ENCODE measurements around the gene CNOT11.
A peak's percentile ranks its signal among the peaks of the same experiment; 100 is the strongest.

The CNOT11 gene

DNA sequence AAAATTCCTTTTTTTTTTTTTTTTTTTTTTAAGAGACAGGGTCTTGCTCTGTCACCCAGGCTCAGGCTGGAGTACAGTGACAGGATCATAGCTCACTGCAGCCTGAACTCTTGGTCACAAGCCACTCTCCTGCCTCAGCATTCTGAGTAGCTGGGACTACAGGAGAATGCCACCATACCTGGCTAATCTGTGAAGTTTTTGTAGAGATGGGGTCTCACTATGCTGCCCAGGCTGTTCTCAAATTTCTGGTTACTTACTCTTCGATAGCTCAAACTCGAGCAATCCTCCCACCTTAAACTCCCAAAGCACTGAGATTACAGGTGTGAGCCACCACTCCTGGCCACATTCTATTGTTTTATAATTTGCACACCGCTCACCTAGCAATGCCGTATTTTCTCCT lies 28.8 kb downstream of the CNOT11 start:
- no peak for DNase-seq

DNA sequence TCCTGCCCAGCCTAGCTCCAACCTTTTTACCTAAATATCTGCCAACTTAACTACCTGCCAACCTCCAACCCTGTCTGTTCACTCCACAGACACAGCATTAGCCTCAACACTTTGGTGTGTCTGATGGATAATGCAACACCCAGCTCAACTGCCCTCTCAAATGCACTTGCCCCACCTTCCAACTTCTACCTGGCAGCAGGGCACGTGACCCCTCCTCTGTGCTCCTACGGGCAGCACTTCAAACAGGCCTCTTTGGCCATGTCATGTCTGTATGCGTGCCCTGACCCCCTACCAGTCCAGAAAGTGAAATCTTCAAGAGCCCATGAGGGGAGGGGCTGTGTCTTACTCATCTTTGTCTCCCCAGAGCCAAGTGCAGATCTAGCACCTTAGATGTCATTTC lies 30.3 kb downstream of the CNOT11 start:
- no peak for DNase-seq

DNA sequence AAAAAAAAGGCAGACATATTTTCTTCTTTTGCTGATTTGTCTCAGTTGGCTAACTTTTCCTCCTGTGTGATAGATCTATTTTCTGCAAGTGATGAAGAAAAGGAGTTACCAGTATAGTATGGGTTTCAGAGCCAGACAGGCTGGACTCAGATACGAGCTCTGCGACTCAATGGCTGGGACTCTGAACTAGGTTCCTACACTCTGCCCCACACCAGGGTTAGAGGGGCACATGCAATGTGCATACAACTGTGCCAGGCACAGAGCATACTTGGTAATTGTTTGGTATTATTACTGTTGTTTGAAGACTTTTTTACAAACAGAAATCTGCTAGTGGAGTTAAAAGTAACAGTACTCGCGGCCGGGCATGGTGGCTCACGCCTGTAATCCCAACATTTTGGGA lies 34.0 kb downstream of the CNOT11 start:
- DNase-seq = no peak

DNA sequence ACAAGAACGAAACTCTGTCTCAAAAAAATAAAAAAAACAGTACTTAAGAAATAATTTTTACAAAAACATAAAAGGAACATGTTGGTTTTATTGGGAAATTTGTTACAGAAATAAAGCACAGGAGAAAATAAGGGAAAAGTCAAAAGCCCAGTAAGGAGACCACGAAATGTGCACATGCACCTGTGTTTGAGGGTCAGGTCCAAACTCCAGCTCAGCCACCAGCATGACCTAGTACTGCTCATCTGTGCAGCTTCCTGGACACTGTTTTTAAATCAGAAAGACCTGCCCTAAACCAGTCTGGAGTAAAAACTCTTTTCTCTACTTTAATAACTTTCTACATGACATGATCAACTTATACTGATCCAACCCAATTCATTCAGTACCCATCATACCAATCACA lies 34.6 kb downstream of the CNOT11 start:
- no peak for DNase-seq

DNA sequence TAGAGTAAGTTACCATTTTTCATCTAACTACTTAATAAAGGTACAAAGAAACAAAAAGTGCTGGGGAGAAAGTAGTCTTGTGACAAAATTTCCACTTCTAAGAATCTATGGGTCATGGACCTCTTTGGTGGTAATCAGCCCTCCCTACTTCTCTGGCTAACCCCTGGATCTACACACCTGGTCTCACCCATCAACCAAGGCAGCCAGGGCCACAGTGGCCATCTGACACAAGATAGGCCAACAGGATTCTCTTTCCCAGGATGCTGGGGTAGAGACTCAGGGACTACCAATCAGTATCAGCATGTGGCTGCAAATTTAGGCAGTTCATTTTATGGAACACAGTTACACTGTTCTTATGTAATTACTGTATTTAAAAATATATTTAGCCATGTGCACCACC lies 38.0 kb downstream of the CNOT11 start:
- no peak for DNase-seq

DNA sequence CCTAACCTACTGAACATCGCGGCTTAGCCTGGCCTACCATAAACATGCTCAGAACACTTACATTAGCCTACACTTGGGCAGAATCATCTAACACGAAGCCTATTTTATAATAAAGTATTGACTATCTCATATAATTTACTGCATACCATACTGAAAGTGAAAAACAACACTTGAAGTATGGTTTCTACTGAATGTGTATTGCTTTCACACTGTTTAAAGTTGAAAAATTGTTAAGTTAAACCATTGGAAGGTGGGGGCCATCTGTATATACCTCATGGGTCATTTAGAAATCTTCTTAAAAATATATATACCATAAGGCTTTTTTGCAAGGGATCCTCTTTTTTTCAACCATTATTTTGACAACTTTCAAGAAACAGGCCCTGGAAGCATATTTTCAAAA lies 39.3 kb downstream of the CNOT11 start:
- DNase-seq = no peak

DNA sequence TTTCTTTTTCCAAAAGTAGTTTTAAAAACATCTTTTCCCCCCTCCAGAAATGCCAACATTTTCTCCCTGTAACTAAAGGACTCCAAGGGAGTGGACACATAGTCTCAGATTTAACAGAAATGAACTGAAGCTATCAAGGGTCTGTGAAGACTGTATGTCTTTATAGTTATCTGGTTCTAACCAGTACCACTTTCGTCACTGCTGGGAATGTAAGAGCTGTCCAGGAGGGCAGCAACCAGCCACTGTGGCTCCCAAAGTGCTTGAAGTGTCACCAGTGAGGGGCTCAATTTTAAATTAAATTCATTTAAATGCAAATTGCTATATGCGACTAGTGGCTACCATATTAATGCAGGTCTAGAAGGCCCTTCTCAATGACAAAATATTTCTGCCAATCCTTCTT lies 40.9 kb downstream of the CNOT11 start:
- DNase-seq = no peak

DNA sequence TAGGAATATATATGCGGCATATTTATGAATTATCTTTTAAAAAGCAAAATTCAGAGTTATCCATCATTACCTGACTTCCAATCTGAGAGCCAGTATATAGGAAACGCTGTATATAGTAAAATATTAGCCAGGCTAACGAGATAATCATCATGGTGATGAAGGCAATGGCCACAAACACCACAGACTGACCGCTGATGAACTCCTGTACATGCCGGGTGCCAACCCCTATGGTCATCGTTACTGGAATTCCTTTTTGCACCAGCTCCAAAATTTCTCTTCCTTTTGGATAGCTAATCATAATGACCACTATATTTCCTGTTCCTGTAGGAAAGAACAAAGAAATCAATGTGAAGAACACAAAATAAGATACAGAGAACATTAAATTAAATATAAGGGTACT lies 42.2 kb downstream of the CNOT11 start:
- DNase-seq = no peak

DNA sequence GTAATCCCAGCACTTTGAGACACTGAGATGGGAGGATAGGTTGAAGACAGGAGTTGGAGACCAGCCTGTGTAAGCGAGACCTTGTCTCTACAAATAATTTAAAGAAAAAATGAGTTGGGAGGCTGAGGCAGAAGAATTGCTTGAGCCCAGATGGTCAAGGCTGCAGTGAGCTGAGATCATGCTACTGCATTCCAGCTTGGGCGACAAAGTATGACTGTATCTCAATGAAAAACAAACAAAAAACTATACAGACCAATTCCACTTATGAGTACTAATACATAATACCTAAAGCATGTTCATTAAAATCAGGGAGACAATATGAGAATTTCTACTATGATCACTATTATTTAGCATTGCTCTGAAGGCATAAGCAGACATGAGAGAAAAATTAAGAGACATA lies 43.2 kb downstream of the CNOT11 start:
- DNase-seq = no peak

DNA sequence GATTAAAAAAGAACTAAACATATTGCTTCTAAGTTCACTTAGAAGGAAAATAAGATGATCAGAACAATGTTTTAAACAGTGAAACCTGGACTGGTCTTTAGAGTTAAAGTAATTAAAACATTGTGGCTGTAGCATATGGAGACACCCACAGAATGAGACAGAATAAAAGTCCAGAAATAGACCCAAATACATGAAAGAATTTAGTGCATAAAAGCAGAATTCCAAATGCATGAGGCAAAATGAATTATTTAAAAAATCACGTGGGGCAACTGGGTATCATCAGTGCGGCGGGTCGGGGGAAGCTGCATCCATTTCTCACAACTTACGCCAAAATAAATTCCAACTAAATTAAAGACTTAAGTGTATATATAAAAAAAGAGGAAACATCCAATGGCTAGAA lies 43.7 kb downstream of the CNOT11 start:
- no peak for DNase-seq

DNA sequence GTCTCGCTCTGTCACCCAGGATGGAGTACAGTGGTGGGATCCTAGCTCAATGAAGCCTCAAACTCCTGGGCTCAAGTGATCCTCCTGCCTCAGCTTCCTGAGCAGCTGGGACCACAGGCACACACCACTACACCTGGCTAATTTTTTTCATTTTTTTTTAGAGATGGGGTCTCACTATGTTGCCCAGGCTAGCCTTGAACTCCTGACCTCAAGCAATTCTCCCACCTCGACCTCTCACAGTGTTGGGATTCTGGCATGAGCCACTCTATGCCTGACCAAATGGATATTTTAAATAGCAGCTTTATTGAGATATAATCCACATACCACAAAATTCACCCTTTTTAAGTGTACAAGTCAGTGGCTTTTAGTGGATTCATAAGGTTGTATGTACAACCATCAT lies 44.7 kb downstream of the CNOT11 start:
- DNase-seq = no peak

DNA sequence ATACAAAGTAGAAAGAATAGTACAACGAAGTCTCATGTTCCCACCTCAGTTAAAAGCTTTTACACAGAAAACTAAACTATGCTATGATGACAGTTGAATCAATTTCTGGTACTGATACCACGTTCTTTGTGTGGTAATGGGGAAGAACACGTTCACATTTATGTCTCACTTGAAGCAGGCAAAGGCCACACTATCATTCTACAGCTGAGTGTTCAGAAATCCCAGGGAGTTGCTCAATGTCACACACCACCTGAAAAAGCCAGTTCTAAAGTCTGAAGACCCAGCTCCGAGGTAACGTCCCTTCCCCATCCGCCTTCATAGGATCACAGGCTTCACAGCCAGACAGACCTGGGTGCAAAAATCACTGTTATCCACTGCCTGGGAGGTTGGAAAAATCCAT lies 46.9 kb downstream of the CNOT11 start:
- no peak for DNase-seq

DNA sequence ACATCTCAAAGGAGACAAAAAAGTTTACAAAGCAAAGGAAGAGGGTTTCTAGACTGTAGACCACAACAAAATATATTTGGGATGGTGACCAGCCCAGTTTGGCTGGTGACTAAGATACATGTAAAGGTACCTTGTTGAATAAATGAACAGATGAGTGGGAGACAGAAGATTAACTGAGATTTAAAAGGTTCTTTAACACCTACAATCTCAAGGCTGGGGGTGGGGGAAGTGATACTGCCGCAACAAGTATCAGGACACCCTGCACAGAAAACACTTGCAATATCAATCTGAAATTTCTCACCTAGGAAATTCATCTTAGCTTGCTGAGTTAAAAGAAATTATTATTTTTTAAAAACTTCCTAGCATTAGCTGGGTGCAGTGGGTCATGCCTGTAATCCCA lies 47.5 kb downstream of the CNOT11 start:
- no peak for DNase-seq

DNA sequence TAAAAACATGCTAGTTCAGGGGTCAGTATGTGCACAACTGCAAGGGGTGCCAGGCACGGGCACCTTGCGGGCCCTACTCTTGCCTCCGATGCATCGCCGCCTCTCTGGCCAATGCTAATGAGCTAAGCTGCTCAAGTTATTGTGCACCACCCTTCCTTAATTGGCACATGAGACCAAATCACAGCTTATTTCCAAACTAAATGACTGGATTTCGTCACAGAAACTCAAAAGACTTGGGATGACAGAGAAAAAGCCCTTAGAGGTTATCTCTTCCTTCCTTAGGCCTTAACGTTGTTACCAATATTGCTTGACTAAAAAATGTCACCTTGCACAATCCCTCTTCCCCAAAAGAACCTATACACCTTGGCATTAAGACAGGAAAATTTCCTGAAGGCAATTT lies 48.1 kb downstream of the CNOT11 start:
- no peak for DNase-seq

DNA sequence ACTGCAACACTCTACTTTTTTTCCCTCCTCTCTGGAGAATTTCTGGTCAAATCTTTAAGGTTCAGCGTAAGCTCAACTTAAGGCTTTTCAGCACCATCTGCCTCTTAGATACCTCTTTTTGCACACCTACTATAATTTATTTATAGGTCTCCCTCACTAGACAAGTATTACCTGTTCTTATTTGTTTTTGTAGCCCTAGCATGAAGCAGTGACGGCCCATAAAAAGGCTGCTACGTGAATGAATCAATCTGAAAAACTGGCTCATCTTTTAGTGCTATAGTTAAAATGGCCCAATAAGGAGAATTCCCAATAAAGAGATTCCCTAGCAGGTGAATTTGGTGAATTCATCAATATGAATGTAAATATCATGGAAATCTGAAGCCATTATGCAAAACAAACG lies 49.3 kb downstream of the CNOT11 start:
- no peak for DNase-seq

DNA sequence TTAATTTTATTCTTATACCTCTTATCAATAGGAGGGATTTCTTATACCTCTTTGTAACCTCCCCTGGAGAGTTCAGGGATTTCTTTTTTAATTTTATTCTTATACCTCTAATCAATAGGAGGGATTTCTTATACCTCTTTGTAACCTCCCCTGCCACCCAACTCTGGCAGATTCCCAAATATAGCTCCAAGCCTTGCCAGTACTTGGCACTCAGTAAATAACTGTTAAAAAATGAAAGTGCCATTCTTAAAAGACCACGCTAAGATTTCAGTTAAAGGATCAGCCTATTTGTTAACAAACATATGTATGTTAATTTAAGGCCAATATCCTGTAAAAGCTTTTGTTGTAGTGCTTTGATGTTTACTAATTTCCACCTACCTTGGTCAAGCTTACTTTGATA lies 51.0 kb downstream of the CNOT11 start:
- no peak for DNase-seq

DNA sequence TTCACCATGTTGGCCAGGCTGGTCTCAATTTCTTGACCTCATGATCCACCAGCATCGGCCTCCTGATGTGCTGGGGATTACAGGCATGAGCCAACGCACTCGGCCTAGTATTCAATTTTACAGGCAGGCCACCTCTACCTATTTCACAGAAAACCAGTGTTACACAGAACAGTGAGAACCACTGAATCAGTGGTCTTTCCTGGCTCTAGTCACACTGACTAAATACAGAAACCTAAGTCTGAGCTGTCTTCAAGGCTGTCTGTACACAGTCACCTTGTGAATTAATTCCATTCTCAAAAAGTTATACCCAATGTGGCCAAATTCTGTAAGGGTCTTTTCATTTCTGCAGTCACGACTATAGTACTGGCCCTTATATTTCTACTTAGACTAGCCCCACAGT lies 52.3 kb downstream of the CNOT11 start:
- DNase-seq = no peak

DNA sequence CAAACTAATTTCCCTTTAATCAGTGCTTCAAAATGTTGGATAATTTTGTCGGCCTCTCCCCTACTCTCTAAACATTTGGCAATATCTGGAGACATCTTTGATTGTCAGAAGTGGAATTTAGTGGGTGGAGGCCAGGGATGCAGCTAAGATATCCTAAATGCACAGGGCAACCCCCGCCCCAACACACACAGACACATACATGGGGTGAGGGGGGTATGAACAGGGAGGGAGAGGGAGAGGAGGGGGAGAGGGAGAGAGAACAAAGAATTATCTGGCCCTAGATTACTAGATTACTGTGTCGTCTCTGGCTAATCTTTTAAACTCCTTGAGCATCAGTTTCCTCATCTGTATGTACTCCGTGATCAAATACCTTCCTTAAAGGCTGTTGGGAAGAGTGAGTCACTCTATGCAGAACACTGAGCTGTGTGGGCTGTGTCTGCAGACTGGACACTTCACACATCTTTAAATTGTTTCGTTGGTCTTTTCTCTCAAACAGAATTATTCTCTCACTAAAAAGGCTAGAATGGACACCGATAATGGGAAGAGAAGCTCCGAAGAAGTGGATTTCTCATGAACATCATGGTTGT lies 52.9 kb downstream of the CNOT11 start:
- no peak for DNase-seq

DNA sequence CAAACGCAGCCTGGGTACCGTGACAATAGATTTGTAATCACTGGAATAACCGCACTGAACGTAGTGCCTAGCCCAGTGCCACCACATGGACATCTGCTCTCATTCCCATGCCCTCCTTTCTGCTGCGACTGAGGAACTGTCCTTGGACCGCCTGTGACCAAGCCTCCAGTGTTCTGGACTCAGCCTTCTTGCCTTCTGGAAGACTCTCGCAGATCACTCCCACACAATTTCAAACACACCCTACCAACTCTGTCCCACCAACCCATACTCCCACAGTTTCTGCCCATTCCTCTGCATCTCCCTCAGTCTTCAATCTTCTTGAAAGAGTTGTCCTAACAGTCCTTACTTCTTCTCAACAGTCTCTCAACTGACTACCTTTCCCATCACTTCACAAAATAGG lies 53.7 kb downstream of the CNOT11 start:
- DNase-seq = peak in 1 of 5 donors; percentile 17

DNA sequence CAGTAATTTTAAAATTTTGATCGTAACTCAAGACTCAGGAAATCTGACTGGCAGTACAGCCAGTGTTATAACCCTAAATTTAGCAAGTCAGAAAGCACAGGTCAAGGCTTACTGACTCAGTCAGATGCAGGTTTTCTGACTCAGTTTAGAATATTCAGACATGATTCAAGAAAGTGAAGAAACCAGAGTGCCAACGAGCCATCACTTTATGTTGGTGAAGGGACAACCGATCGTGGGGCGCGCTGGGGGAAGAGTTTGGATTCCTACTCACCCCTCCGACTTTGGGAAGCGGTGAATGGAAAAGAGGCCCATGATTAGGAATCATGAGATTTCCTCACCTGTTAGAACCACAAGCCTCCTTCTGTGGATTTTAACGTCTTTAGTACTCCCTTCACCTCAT lies 54.8 kb downstream of the CNOT11 start:
- DNase-seq = peak in 1 of 5 donors; percentile 23

DNA sequence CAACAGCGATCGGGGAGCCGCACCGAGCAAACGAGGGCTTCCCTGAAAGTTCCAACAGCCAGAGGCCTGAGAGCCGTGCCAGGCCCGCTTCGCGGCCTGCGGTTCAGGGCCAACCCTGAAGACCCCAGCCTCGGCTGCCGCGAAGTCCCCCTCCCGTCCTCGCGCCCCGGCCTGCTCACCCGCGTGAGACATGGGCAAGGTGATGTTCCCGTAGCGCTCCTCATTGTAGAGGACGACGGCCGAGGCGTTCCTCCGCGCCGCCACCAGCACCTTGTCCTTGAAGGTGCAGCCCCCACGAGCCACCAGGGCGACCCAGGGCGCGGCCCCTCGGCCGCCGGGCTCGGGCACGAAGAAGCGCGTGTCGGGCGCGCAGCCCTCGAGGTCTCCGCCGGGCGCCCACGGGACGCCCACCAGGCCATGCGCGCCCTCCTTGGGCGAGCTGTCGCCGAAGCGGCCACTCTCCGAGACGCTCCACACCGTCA lies 55.3 kb downstream of the CNOT11 start:
- peak in 3 of 5 donors; percentile 12 to 38 (median 17) for DNase-seq

DNA sequence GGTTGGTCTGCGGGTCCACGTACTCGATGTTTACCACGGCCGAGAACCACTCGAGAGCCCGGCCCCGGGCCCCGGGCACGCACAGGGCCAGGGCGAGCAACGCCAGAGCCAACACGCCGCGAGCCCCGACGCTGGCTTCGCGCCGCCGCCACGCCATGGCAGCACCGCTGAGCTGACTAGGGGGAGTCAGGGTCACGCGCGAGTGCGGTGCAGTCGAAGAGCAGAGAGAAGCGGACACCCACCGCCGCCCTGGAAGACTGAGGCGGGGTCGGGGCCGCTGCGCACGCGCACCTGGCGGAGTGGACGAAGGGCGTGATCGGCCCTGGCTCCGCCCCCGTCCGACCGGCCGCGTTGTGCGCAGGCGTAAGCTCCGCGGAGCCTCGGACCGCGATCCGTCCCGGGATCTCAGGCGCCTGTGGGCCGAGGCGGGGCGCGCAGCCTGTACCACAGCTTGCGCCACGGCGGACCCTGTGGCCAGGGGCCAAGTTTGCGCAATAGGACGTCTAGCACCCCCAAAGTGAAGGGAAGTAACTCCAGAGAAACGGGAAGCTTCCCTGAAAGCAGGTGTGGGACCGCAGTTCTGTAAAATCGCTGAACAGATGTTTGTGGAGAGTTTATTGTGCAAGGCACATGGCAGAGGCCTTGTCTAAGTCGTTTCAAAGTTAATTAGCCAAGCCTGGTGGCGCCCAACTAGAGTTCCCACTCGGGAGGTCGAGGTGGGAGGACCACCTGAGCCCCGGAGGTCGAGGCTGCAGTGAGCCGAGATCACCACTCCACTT lies 55.9 kb downstream of the CNOT11 start, which contains the start of gene RNF149:
Gene RNF149 (minus strand): TSS at position 270 of the 779 bp plus-strand sequence. CDS start 113 bp downstream, at position 157.
- peak; percentile 85 to 93 (median 89) for DNase-seq

DNA sequence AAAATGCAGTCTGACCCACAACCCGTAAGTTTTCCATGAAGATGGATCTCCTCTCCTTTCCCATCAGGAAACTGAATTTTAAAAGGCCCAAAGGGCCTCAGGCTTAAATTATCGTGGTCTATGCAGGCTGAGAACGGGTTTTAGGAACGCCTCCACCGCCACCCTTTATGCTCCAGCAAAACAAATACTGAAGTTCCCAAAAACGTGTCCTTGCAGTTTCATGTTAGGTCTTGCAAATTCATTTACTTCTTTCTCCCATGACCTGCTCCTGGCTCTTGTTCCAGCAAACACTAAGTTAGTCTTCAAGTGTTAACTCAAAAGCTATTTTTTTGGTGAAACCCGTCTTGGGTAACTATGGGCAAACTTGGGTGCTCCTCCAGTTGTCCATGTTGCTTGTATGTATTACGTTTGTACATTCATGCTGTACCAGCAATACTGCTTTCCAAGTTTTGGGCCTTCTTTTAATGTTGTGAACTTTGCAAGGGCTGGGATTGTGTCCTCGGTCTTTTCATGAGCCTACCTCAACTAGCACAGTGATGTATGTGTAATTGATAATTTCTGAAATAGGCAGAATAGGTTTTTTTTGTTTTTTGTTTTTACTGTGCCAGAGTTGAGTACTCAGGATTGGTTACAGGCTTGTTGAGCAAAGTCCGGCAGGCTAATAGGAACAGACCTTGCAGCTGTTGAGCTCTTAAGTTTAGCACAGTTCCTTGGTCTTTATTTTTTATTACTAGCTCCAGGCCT lies 57.6 kb downstream of the CNOT11 start:
- no peak for DNase-seq
